Stomach (tissue), 4 donors: Measurements from ENCODE around the gene ADGB.

Source experiments
- CTCF ChIP-seq, 7 experiments: fragments of 450-650 bp in 4 of 7; fragments of 200-600 bp in 3 of 7; sonication (generic) in 3 of 7; IDR thresholded peaks; one replicate each; pipeline ENCODE4 v1.5.1; 2016 to 2019; ENCODE audit warnings: antibody characterized with exemption in 7 of 7, control low read depth in 2 of 7, mild to moderate bottlenecking in 1 of 7
- EP300 ChIP-seq: sonication (generic); formaldehyde crosslinking; IDR thresholded peaks from one replicate; pipeline ENCODE4 v1.6.1; 2017; ENCODE audit warnings: antibody characterized with exemption
- POLR2A ChIP-seq, 4 donors: fragments of 450-650 bp; IDR thresholded peaks; one replicate each; pipeline ENCODE4 v1.6.1; 2016; ENCODE audit warnings: antibody characterized with exemption in 4 of 4, control low read depth in 2 of 4, mild to moderate bottlenecking in 1 of 4, moderate library complexity in 1 of 4

GRCh38 chr6:146861716-146862115 is 262.9 kb downstream of the ADGB start:
- TF ChIP-seq EP300: no peak
- TF ChIP-seq CTCF (IDR thresholded peaks at IDR 0.05): no peak
- TF ChIP-seq POLR2A (IDR thresholded peaks at IDR 0.05): no peak
